ENCODE measurements around the gene ADIPOQ. TPM values are rescaled to one million over a fixed set of nuclear protein-coding genes. Genes with fewer than 3 reads are reported as not detected.
A peak's percentile ranks its signal among the peaks of the same experiment; 100 is the strongest.

The ADIPOQ gene
- total and polyA plus RNA-seq, 7 donors = 0.54 to 53.5 (median 1.3) TPM; not detected in 1

DNA sequence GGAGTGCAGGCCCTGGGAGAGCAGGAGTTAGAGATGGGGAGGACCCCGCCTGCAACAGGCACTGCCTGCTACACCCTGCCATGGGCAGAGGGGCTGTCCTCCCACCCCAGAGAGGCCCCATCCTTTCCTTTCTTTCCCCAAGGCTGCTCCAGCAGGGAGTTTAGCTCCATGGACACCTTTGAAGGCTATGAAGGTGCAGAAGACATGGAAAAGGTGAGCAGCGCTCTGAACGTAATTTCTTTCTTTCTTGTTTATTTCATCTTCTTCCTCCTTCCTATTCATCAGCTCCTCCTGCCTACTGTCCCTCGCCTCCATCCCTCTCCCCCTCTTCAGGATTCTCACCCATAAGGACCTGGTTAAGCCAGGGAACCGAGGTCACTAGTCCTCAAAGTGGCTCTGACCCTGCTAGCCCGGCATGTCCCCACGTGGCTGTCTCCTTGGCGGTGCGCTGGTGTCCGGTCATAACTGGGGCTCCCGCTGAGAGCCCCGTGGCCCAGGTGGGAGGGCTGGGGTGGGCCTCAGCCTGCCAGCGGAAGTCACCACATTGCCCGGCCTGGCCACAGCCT, 16.0 kb upstream of the ADIPOQ start:
- H3K9me3 ChIP-seq = no peaks in the 10 kb centered on the region
- H3K27me3 ChIP-seq = peaks cover 18 to 64% (median 40%) of the 10 kb centered on the region in 3 donors
- no peak for DNase-seq
- peak overlapping the region; percentile 50 to 74 (median 65) for H3K4me3 ChIP-seq
- H3K4me1 ChIP-seq = peaks cover 0 to 29% (median 13%) of the 10 kb centered on the region in 4 donors
- TF ChIP-seq, protein P1, sequence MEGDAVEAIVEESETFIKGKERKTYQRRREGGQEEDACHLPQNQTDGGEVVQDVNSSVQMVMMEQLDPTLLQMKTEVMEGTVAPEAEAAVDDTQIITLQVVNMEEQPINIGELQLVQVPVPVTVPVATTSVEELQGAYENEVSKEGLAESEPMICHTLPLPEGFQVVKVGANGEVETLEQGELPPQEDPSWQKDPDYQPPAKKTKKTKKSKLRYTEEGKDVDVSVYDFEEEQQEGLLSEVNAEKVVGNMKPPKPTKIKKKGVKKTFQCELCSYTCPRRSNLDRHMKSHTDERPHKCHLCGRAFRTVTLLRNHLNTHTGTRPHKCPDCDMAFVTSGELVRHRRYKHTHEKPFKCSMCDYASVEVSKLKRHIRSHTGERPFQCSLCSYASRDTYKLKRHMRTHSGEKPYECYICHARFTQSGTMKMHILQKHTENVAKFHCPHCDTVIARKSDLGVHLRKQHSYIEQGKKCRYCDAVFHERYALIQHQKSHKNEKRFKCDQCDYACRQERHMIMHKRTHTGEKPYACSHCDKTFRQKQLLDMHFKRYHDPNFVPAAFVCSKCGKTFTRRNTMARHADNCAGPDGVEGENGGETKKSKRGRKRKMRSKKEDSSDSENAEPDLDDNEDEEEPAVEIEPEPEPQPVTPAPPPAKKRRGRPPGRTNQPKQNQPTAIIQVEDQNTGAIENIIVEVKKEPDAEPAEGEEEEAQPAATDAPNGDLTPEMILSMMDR (IDR thresholded peaks at IDR 0.05) = no peak
- no peak for TF ChIP-seq POLR2AphosphoS5 (IDR thresholded peaks at IDR 0.05)
- TF ChIP-seq EP300 (IDR thresholded peaks at IDR 0.05) = no peak
- TF ChIP-seq POLR2A (IDR thresholded peaks at IDR 0.05) = no peak
- no peaks in the 10 kb centered on the region for H3K36me3 ChIP-seq
- intact Hi-C loops (cut with DNase I) = loop anchor here (2.0 to 5.0 kb wide), 3 partner anchors 20 to 719 kb away; partner anchors contain the start of genes ETV5 and RFC4
- H3K27ac ChIP-seq = peak overlapping the region in 1 of 4 donors; percentile 74
- WGBS, 2 donors = 13 to 15% methylated on average over 14 of the region's 14 CpGs

DNA sequence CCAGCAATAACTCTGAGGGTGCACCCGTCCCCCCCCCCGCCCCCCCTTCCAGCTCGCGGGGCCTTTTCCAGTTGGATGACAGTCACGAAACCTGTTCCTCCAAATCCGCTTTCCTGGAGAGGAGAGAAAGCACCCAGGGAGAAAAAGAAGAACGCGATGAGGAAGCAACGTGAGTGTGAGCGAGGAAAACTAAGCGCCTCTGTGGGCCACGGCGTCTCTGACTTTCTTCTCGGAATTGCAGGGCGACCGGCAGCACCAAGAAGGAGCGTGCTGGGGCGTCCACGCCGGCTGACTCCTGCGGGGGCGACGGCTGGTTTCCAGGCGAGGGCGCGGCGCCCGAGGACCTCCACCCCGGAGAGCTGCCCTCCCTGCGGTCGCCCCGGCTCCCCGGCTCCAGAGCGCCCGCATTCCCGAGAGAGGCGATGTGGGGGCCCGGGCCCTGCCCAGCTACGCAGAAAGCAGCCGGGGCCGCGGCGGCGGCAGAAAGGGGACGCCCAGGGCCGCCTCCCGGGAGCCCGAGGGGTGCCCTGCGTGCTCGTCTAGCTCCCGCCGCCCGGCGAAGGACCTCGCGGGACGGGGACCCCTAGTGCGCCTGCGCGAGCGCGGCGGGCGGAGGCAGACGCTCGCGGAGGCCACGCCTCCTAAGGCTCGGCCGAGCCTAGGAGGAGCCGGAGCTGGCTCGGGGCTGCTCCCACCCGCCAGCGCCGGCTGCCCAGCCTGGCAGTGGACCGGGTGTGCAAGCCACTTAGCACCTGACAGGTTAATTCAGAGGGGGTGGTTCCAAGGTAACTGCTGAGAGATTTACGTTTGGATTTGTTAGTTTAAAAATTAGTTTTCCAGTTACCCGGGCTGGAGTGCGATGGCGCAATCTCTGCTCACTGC, 15.3 kb upstream of the ADIPOQ start:
- intact Hi-C loops (cut with DNase I) = loop anchor here (2.0 to 5.0 kb wide), 3 partner anchors 20 to 720 kb away; partner anchors contain the start of genes ETV5 and RFC4
- 1 to 2% methylated on average over 80 of the region's 80 CpGs for WGBS, 2 donors
- TF ChIP-seq POLR2A (IDR thresholded peaks at IDR 0.05) (no peak), POLR2AphosphoS5 (IDR thresholded peaks at IDR 0.05) (peak; percentile 38 to 73 (median 64))
- Histone ChIP-seq H3K27me3 (peaks cover 18 to 71% (median 40%) of the 10 kb centered on the region in 3 donors), H3K4me3 (peak overlapping the region; percentile 50 to 74 (median 65)), H3K9me3 (no peaks in the 10 kb centered on the region), H3K36me3 (no peaks in the 10 kb centered on the region), H3K4me1 (peaks cover 0 to 29% (median 13%) of the 10 kb centered on the region in 4 donors), H3K27ac (peak overlapping the region; percentile 67 to 74 (median 70))
- DNase-seq = peak; percentile 84

GRCh38 chr3:186828340-186828739, 14.2 kb upstream of the ADIPOQ start:
- Histone ChIP-seq H3K27ac (no peak overlapping the region), H3K27me3 (peaks cover 18 to 80% (median 40%) of the 10 kb centered on the region in 3 donors), H3K9me3 (no peaks in the 10 kb centered on the region), H3K36me3 (no peaks in the 10 kb centered on the region), H3K4me3 (no peak overlapping the region), H3K4me1 (peaks cover 0 to 29% (median 13%) of the 10 kb centered on the region in 4 donors)
- intact Hi-C loops (cut with DNase I) = loop anchor here (5.0 kb wide), 2 partner anchors 339 to 721 kb away; partner anchors contain the start of gene ETV5
- no peak for DNase-seq
- WGBS, 2 donors = 21 to 27% methylated on average over 5 of the region's 5 CpGs
- TF ChIP-seq EP300 (IDR thresholded peaks at IDR 0.05) (no peak), POLR2A (IDR thresholded peaks at IDR 0.05) (no peak), POLR2AphosphoS5 (IDR thresholded peaks at IDR 0.05) (no peak)
- TF ChIP-seq, protein P1 (IDR thresholded peaks at IDR 0.05) = no peak

DNA sequence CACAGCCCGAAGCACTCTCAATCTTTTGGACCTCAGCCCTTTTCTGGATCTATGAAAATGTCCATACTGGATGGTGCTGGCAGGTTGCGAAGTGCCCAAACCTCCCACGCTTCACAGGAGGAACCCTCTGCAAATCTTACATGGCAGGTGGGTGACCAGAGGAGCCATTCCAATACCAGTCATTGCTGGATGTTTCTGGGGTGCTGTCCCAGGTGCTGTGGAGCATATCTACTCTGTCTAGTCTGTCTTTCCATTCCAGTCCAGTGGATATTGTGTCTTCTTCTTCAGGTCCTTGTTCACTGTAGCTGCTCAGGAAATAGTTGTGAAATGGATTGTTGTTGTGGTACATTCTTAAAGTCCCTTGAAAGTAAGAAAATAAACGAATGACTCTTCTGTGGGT, 10.7 kb upstream of the ADIPOQ start:
- Histone ChIP-seq H3K27ac (no peak overlapping the region), H3K36me3 (no peaks in the 10 kb centered on the region), H3K9me3 (no peaks in the 10 kb centered on the region), H3K27me3 (peaks cover 3 to 56% (median 24%) of the 10 kb centered on the region in 3 donors), H3K4me1 (peaks cover 0 to 11% (median 4%) of the 10 kb centered on the region in 4 donors), H3K4me3 (no peak overlapping the region)
- TF ChIP-seq POLR2AphosphoS5 (IDR thresholded peaks at IDR 0.05) (no peak), EP300 (IDR thresholded peaks at IDR 0.05) (no peak), POLR2A (IDR thresholded peaks at IDR 0.05) (no peak)
- TF ChIP-seq, protein P1 (IDR thresholded peaks at IDR 0.05) = no peak
- DNase-seq = no peak
- 79 to 84% methylated on average over 4 of the region's 4 CpGs for WGBS, 2 donors
- intact Hi-C loops (cut with DNase I) = no loop called here

GRCh38 chr3:186832276-186832675, 10.2 kb upstream of the ADIPOQ start:
- Histone ChIP-seq H3K4me1 (peaks cover 0 to 6% (median 3%) of the 10 kb centered on the region in 4 donors), H3K4me3 (no peak overlapping the region), H3K9me3 (no peaks in the 10 kb centered on the region), H3K36me3 (no peaks in the 10 kb centered on the region), H3K27me3 (peaks cover 3 to 55% (median 24%) of the 10 kb centered on the region in 3 donors), H3K27ac (no peak overlapping the region)
- intact Hi-C loops (cut with DNase I) = no loop called here
- TF ChIP-seq, protein P1 (IDR thresholded peaks at IDR 0.05) = no peak
- no peak for TF ChIP-seq EP300 (IDR thresholded peaks at IDR 0.05)
- no peak for TF ChIP-seq POLR2AphosphoS5 (IDR thresholded peaks at IDR 0.05)
- TF ChIP-seq POLR2A (IDR thresholded peaks at IDR 0.05) = no peak
- WGBS, 2 donors = 91 to 95% methylated on average over 1 of the region's 1 CpG
- no peak for DNase-seq

Measured in sigmoid colon (tissue), 7 donors.